GM21737 (cell line): ENCODE results near the gene CALR.
A peak's percentile ranks its signal among the peaks of the same experiment; 100 is the strongest.
"Not testable (repeated sequence)": the region's sequence is repeated elsewhere in the genome, so short reads cannot be mapped to it uniquely, and the experiment has no call there.

ENCODE experiments used
- ATAC-seq: cut with Tn5 transposase; IDR thresholded peaks from one replicate; pipeline ENCODE4 v1.9.1; 2021; ENCODE audit warnings: mild to moderate bottlenecking, moderate library complexity; ENCODE audit not compliant: unreplicated experiment

CALR gene

DNA sequence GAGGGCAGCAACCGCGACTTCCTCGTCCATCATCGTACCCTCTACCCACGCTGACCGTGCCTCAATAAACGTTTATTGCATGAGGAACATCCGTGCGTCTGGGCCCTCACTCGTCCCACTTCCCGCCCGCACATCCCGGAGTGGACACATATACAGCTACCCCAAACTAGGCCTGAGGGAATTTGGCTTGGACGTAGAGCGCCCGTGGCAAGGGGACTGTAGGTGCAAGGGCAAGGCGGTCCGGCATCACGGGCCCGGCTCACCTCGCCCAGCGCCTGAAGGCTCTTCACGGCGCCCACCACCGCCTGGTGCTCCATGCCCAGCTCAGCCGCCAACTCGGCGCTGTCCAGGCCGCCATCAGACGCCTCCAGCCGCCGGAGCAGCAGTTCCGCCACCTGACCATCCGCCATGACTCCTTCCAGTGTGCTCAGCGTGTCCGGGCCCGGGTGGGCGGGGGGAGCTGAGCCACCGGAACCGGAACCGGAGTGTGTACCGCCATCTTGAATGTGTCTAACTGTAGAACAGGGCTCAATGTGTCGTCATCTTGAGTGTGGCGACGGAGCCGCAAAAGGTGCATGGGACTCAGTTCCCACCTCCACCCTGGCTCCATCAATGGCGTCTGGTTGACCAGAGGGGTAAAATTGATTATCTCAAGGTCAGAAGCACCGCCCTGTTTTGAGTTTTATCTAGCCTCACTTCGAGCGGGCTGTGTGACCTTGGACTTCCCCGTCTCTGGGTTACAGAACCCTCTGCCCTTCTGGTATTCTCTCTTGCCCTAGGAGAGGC, 4.9 kb upstream of the CALR start, which contains the start of gene FARSA:
TSS of gene FARSA (minus strand) at position 425 of the 786 bp plus-strand sequence. CDS start at position 410, 15 bp downstream.
- no peak for ATAC-seq

DNA sequence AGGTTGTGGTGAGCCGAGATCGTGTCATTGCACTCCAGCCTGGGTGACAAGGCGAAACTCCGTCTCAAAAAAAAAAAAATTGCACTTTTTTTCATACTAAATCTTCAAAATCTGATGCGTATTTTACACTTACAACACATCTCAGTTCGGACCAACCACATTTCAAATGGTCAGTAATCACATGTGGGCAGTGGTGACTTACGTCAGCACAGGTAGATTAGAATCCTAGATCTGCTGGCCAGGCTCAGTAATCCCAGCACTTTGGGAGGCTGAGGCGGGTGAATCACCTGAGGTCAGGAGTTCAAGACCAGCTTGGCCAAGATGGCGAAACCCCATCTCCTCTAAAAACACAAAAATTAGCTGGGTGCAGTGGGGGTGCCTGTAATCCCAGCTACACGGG, 3.3 kb upstream of the CALR start:
- no peak for ATAC-seq

DNA sequence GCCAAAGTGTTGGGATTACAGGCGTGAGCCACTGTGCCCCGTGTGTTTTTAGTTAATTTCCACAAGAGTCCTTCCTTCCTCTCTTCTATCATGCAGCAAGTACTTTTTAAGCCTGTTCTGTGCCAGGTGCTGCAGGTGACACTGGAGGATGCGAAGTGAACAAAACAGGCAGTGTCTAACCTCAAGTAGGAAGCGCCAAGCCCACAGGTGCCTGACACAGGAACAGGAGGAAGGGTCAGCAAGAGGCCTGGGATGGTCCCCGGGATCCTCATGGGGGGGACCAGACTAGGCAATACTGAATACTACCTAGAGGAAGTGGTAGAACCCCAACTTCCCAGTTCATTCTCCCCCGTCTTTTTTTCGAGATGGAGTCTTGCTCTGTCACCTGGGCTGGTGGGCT, 1.8 kb upstream of the CALR start:
- ATAC-seq: no peak

DNA sequence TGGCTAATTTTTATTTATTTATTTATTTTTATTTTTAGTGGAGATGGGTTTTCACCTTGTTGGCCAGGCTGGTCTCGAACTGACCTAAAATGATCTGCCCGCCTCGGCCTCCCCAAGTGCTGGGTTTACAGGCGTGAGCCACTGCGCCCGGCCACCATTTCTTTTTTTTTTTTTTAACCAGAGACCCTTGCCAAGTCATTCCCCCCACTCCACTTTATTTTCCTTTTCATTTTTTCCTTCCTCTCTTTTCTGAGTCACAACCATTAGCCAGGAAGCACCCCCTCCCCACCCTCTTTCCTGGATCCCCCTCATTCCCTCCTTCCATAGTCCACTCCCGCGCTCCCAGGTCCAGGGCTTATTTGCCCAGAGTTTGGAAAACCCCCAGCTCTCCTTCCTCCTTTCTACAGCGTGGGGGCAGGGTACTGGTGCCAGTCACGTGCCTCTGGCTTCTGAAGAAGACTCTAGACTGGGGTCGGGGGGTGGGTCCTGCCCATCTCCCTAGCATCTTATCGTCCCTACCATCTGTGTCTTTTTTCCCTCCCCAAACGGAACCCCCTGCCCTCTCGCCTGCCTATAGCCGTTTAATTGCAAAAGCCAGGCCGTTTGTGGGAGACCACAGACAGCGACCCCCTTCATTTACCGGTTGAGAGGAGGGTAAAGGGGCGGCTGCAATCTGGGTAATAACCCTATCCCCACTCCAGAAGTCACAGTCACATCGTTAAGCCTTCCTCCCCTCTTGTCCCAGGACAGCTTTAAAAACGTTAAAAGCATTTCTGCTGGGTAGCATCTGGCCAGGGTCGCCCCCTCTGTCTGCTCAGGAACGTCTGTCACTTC, 1.1 kb upstream of the CALR start:
- no peak for ATAC-seq

DNA sequence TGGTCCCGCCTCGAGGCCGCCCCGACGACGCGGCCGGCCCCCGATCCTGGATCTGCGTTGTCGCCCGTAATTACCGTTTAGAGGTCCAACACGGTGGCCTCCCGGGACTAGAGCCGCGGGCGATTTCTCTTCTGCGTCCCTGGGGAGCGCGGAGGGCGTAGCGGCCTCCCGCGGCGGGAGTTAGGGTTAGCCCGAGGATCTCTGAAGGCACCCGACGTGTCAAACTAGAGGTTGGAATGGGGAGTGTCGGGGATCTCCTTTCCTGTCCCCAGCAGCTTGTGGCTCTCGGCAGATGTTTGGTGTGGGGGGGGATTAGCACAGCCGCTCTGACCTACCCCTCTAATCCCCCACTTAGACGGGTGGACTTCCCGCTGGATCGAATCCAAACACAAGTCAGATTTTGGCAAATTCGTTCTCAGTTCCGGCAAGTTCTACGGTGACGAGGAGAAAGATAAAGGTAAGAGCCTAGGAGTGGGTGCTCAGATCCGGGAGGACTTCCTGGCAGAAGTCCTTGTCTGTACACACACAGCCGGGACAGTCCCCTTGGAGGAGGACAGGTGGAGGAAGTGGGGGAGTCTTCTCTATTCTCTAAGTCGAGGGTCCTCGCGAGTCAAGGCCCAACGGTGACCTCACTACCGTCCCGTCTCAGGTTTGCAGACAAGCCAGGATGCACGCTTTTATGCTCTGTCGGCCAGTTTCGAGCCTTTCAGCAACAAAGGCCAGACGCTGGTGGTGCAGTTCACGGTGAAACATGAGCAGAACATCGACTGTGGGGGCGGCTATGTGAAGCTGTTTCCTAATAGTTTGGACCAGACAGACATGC, 581 bp downstream of the CALR start:
- no peak for ATAC-seq

DNA sequence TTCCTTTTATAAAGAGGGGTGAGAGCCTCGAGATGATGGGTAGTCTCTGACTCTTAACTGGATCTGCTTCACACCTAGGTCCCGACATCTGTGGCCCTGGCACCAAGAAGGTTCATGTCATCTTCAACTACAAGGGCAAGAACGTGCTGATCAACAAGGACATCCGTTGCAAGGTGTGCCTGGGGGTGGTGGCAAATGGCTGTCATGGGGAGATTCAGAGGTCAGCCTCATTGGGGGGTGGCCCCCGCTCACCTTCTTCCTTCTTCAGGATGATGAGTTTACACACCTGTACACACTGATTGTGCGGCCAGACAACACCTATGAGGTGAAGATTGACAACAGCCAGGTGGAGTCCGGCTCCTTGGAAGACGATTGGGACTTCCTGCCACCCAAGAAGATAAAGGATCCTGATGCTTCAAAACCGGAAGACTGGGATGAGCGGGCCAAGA, 1.6 kb downstream of the CALR start:
- ATAC-seq: no peak

DNA sequence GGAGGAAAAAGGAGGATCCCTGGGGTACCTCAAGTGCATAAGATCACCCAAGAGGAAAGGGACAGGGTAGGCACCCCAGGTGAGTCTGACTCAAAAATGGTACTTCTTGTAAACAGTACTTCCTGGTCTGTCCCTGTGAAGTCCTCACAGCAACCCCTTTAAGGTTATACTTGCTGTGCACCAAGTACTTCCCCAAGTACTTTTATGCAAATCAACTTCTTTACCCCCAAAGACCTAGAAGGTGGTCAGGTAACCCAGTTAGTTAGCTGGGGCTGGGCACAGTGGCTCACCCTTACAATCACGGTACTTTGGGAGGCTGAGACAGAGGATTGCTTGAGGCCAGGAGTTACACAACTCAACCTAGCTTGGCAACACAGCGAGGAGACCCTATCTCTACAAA, 2.5 kb downstream of the CALR start:
- no peak for ATAC-seq

DNA sequence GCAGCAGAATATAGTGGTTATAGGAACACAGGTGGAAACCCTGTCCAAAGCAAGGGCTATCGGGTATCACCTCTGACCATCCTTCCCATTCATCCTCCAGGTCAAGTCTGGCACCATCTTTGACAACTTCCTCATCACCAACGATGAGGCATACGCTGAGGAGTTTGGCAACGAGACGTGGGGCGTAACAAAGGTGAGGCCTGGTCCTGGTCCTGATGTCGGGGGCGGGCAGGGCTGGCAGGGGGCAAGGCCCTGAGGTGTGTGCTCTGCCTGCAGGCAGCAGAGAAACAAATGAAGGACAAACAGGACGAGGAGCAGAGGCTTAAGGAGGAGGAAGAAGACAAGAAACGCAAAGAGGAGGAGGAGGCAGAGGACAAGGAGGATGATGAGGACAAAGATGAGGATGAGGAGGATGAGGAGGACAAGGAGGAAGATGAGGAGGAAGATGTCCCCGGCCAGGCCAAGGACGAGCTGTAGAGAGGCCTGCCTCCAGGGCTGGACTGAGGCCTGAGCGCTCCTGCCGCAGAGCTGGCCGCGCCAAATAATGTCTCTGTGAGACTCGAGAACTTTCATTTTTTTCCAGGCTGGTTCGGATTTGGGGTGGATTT, 5.1 kb downstream of the CALR start:
- no peak for ATAC-seq

DNA sequence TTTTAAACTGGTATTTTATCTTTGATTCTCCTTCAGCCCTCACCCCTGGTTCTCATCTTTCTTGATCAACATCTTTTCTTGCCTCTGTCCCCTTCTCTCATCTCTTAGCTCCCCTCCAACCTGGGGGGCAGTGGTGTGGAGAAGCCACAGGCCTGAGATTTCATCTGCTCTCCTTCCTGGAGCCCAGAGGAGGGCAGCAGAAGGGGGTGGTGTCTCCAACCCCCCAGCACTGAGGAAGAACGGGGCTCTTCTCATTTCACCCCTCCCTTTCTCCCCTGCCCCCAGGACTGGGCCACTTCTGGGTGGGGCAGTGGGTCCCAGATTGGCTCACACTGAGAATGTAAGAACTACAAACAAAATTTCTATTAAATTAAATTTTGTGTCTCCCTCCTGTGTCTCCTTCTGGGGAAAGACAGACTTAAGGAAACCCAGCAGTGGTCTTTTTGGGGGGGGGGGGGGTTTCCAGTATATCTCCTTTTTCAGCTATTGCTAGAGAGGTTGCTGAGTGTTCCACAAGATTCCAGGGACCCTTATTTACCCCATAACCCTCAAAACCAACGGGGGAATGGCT, 5.8 kb downstream of the CALR start:
- ATAC-seq: no peak

DNA sequence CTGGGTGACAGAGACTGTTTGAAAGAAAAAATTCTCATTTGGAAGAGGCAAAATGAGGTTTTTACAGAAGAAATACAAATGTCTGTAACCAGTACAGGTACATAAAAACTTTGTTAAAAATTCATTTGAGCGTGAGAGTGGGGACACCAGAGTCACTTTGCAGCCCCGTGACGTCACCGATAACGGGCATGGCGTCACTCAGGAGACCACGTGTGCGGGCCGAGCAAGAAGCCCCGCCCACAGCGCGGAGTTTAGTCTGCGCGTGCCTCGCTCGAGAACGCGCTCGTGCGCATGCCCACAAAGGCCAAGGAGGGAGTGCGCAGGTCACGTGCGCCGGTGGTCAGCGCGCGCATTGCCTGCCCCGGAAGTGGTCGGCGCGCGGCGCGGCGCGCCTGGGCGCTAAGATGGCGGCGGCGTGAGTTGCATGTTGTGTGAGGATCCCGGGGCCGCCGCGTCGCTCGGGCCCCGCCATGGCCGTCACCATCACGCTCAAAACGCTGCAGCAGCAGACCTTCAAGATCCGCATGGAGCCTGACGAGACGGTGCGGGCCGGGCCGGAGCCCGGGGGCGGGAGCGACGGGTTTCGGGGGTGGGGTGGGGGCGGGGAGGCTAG, 7.2 kb downstream of the CALR start, which contains the start of gene RAD23A:
TSS of gene RAD23A (plus strand) at position 384 of the 613 bp plus-strand sequence. CDS start at position 471, 87 bp downstream.
- ATAC-seq: peak; percentile 54

DNA sequence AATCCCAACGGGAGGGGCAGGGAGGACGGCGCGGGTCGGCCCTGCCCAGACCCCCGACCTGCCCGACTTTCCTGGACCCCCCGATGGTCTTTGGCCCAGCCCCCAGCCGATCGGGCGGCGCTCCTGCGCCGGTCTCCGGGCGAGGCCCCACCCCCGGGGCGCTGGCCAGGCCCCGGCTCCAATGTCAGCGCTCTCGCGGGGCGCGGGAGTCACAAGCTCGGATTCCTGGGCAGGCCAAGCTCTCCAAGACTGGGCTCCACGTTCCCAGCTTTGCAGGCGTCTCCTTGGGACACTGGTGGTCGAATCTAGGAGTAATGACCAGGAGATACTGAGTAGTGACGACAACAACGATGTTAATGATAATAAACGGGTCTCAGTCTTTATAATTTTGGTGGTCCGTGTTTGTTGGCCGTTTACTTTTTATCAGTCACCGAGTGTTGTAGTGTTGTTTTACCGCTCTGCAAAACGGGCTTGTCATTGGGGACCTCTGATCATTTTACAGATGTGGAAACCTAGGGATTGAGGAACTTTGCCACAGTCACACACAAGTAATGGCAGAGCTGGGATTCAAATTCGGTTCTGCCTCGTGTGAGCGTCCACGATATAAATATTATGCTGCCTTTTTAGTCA, 7.8 kb downstream of the CALR start:
- peak; percentile 34 for ATAC-seq

DNA sequence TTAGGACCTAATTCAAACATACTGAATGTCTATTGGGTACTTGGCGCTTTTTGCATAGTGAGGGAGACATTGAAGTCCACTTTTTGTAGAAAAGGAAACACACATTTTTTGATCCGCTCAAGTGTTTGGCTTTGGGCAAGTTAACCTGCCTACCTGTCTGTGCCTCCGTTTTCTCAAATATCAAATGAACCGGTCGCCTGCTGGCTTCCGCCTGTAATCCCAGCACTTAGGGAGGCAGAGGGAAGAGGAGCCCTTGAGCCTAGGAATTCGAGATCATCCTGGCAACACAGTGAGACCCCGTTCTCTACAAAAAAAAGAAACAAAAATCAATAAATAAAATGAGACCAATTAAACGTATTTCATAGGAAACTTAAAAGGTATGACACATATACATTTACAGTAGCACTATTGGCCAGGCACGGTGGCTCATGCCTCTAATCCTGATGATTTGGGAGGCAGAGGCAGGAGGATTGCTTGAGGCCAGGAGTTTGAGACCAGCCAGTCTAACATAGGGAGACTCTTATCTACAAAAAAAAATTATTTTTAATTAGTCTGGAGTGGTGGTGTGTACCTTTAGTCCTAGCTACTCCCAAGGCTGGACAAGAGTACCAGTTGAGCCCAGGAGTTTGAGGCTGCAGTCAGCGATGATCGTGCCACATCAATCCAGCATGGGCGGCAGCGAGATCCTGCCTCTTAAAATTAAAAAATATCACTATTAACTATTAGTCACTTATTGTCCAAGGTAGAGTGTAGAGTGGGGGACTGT, 8.5 kb downstream of the CALR start:
- no peak for ATAC-seq

DNA sequence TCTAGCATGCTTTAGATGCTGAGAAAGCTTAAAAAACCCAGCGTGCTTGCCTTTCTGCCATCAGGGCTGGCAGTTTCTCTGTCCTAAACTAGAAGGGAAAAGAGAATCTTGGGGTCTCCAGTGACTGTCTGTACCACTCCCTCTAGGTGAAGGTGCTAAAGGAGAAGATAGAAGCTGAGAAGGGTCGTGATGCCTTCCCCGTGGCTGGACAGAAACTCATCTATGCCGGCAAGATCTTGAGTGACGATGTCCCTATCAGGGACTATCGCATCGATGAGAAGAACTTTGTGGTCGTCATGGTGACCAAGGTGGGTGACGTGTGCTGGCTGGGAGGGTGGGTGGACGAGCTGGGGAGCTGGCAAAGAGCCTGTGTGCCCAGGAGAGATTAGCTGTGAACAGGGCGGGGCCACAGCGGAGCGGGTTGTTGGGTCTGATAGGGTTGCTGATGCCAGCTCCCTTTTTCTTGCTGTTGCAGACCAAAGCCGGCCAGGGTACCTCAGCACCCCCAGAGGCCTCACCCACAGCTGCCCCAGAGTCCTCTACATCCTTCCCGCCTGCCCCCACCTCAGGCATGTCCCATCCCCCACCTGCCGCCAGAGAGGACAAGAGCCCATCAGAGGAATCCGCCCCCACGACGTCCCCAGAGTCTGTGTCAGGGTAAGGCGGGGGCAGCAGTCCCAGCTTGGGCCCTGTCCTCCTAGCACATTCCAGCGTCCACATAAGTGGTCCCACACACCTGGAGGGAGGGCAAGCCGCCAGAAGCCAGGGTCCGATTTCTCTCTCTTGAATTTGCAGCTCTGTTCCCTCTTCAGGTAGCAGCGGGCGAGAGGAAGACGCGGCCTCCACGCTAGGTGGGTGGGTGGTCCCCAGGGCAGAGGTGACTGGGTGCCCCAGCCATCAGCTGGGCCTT, 9.5 kb downstream of the CALR start:
- no peak for ATAC-seq

DNA sequence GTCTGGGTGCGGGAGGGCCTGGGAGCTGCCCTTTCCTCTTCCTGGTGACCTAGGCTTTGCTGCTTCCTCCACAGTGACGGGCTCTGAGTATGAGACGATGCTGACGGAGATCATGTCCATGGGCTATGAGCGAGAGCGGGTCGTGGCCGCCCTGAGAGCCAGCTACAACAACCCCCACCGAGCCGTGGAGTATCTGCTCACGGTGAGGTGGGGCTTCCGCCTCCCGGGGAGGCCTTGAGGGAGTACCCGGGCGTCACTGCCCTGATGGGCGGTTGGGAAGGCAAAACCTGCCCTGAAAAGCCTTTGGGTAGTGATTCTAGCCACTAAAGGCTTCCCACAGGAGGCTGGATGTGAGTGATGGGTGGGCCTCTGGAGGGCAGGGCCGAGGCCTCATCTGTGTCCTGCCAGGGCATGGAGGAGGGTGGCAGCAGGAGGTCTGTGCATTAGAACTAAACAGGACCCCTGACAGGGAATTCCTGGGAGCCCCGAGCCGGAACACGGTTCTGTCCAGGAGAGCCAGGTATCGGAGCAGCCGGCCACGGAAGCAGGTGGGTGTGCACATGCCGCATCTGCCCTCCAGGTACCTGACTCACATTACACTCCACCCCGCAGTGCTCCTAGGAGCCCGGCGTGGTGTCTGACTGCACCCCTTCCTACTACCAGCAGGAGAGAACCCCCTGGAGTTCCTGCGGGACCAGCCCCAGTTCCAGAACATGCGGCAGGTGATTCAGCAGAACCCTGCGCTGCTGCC, 10.4 kb downstream of the CALR start:
- ATAC-seq: no peak

DNA sequence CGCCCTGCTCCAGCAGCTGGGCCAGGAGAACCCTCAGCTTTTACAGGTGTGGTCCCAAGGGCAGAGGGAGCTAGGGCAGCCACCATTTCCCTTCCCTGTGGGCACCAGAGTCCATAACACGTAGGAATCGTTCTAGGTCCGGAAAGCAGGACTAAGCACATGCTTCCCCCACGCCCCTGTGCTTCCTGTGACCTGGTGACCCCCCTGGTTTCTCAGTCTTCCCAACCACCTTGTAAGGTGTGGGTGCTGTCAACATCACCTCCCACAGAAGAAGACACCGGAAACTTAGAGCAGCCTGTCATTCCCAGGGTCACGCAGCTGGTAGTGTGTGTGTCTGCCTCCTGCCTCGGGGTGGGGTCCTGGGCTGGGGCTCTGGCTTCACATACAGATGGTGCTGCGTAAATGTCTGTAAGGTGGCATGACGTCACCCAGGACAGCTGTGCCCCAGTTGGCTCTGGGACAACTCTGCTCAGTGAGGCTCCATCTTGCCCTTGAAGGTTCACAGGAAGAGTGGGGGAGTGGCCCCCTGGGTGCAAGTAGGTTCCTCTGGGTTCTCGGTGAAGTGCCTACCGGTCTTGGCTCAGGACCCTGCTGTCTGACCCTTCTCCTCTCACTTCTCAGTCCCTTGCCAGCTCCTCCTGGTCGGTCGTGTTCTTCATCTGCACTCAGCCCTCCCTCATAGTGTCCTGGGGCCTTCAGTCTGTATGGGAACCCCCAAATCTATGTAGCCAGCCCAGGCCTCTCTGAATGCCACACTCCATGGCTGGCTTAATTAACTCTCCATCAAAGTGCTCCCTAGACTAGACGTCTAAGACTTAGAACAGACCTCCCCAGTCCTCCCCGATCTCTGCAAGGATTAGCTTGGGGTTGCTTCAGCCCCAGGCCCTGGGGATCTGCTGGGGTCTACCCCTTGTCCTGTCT, 11.2 kb downstream of the CALR start:
- no peak for ATAC-seq

DNA sequence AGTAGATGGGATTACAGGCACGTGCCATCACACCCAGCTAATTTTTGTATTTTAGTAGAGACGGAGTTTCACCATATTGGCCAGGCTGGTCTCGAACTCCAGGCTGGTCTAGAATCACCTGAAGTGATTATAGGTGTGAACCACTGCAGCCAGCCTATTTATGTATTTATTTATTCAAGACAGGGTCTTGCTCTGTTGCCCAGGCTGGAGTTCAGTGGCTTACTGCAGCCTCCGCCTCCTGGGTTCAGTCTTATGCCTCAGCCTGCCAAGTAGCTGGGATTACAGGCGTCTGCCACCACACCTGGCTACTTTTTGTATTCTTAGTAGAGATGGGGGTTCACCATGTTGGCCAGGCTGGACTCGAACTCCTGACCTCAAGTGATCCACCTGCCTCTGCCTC, 13.6 kb downstream of the CALR start:
- not testable (repeated sequence) for ATAC-seq
